GM12878 (cell line): Measurements from ENCODE around the gene SORL1. TPM values are rescaled to one million over a fixed set of nuclear protein-coding genes. Genes with fewer than 3 reads are reported as not detected.

ENCODE experiments used
- ATAC-seq: fragments of 200-7000 bp; cut with Tn5 transposase; 3 replicates; pipeline ENCODE4 v1.9.1; 2020; ENCODE audit warnings: mild to moderate bottlenecking, moderate library complexity
- BruUV-seq: library from RNA; stranded (reverse); fragments of 400-500 nt; replicated peaks from 2 replicates; lab custom pipeline; 2021; lab: Mats Ljungman, UMichigan
- CTCF ChIA-PET: fragments of 300-600 bp; sonication (Branson Sonifier 250); formaldehyde crosslinking; extraction: SDS; loops from one replicate; lab custom pipeline; 2021; ENCODE audit warnings: inconsistent platforms; lab: Yijun Ruan, JAX
- POLR2A ChIA-PET: fragments of 350-600 bp; formaldehyde crosslinking; extraction: SDS; loops from one replicate; lab custom pipeline; 2021; ENCODE audit warnings: inconsistent platforms; lab: Charles Lee
- RAD21 ChIA-PET: fragments of 300-600 bp; sonication (Branson Sonifier 250); formaldehyde crosslinking; loops from one replicate; lab custom pipeline; 2023; ENCODE audit warnings: antibody characterized with exemption; ENCODE audit not compliant: unreplicated experiment; lab: Charles Lee
- SMC1A ChIA-PET: fragments of 300-600 bp; sonication (Branson Sonifier 250); formaldehyde crosslinking; loops from one replicate; lab custom pipeline; 2023; ENCODE audit not compliant: unreplicated experiment, uncharacterized antibody; lab: Charles Lee
- DNase-seq: peaks from one replicate; pipeline ENCODE4 v3.0.0-alpha.2; 2011; ENCODE audit warnings: low read depth, low spot score
- FAIRE-seq: peaks from 3 replicates; lab custom pipeline; 2011; peaks lifted over from hg19 to GRCh38; lab: Jason Lieb, UNC
- H2AFZ ChIP-seq: 2 replicates; pipeline ENCODE4 v1.6.0; 2011; ENCODE audit warnings: low read depth, low read length, control low read depth; ENCODE audit not compliant: control insufficient read depth
- H3K27ac ChIP-seq: 2 replicates; pipeline ENCODE4 v1.5.1; 2011; ENCODE audit warnings: control low read depth; ENCODE audit not compliant: control insufficient read depth, insufficient read depth
- H3K27me3 ChIP-seq, 2 experiments: replicated peaks in 1 of 2; 2 replicates each; pipeline versions ENCODE4 v1.6.0 to v1.6.1; 2011; ENCODE audit warnings: low read length in 1 of 2; ENCODE audit not compliant: control insufficient read depth in 2 of 2, insufficient read depth in 2 of 2
- H3K36me3 ChIP-seq, 2 experiments: 2 replicates each; pipeline ENCODE4 v1.5.1; 2011; ENCODE audit warnings: low read length in 1 of 2; ENCODE audit not compliant: control insufficient read depth in 2 of 2, insufficient read depth in 2 of 2
- H3K4me1 ChIP-seq: 2 replicates; pipeline ENCODE4 v1.6.1; 2011; ENCODE audit warnings: mild to moderate bottlenecking, low read length, moderate library complexity, mixed read lengths; ENCODE audit not compliant: control insufficient read depth, insufficient read depth
- H3K4me2 ChIP-seq: 2 replicates; pipeline ENCODE4 v1.6.0; 2011; ENCODE audit warnings: control low read depth; ENCODE audit not compliant: control insufficient read depth, insufficient read depth
- H3K4me3 ChIP-seq: fragments of 200-600 bp; sonication (generic); 2 replicates; pipeline ENCODE4 v1.5.1; 2016
- H3K79me2 ChIP-seq: 2 replicates; pipeline ENCODE4 v1.6.0; 2011; ENCODE audit warnings: low read length; ENCODE audit not compliant: control insufficient read depth, insufficient read depth
- H3K9ac ChIP-seq: 2 replicates; pipeline ENCODE4 v1.8.0; 2011; ENCODE audit warnings: low read length, control low read depth, mixed read lengths; ENCODE audit not compliant: control insufficient read depth, insufficient read depth
- H3K9me3 ChIP-seq: replicated peaks from 3 replicates; pipeline ENCODE4 v1.5.1; 2011; ENCODE audit warnings: mild to moderate bottlenecking, low read length; ENCODE audit not compliant: control insufficient read depth, insufficient read depth
- H4K20me1 ChIP-seq: 2 replicates; pipeline ENCODE4 v1.6.0; 2011; ENCODE audit not compliant: control insufficient read depth, insufficient read depth
- CHD2 ChIP-seq: IDR thresholded peaks from 2 replicates; pipeline ENCODE4 v1.6.1; 2011; ENCODE audit warnings: low read depth, low read length, improper control_type of control experiment, borderline replicate concordance
- CREB1 ChIP-seq: IDR thresholded peaks from 2 replicates; pipeline ENCODE4 v1.6.1; 2012; ENCODE audit warnings: low read depth, mild to moderate bottlenecking, inconsistent platforms
- DPF2 ChIP-seq: fragments of 450-650 bp; IDR thresholded peaks from 2 replicates; pipeline ENCODE4 v1.6.1; 2017; ENCODE audit warnings: mild to moderate bottlenecking
- GABPA ChIP-seq: IDR thresholded peaks from 2 replicates; pipeline ENCODE4 v1.6.1; 2014; ENCODE audit warnings: antibody characterized with exemption, low read depth, mild to moderate bottlenecking, inconsistent platforms
- IKZF2 ChIP-seq, 2 experiments: fragments of 450-650 bp; IDR thresholded peaks; 2 replicates each; pipeline ENCODE4 v1.6.1; 2017; ENCODE audit warnings: mild to moderate bottlenecking in 2 of 2, moderate library complexity in 2 of 2
- PML ChIP-seq: IDR thresholded peaks from 2 replicates; pipeline ENCODE4 v1.6.1; 2012; ENCODE audit warnings: low read length, inconsistent platforms
- SREBF1 ChIP-seq: IDR thresholded peaks from 2 replicates; pipeline ENCODE4 v1.6.1; 2012; ENCODE audit warnings: mild to moderate bottlenecking, low read length
- SRF ChIP-seq, 2 experiments: IDR thresholded peaks; 2 replicates each; pipeline ENCODE4 v1.6.1; 2011; ENCODE audit warnings: low read depth in 2 of 2, low read length in 2 of 2, mild to moderate bottlenecking in 1 of 2, moderate library complexity in 1 of 2
- STAT1 ChIP-seq: fragments of 450-650 bp; conservative IDR thresholded peaks from 2 replicates; pipeline ENCODE4 v1.6.1; 2014; ENCODE audit warnings: antibody characterized with exemption, mild to moderate bottlenecking
- ZBED1 ChIP-seq: IDR thresholded peaks from 2 replicates; pipeline ENCODE4 v1.6.1; 2016; ENCODE audit warnings: borderline replicate concordance
- WGBS: methylation state at CpG from one replicate; pipeline ENCODE4 v1.1.6; 2016; ENCODE audit warnings: low lambda C conversion rate; ENCODE audit not compliant: insufficient replicate concordance, insufficient coverage; ENCODE audit errors: missing lambda C conversion rate; 5-methylcytosine and 5-hydroxymethylcytosine counted together
- in situ Hi-C: fragments of 300-500 bp; cut with MboI; formaldehyde crosslinking; loops from 9 replicates; pipeline ENCODE4 v1.14.3; 2018; ENCODE audit warnings: mixed read lengths
- intact Hi-C: fragments of 100-400 bp; cut with micrococcal nuclease; formaldehyde crosslinking; loops from one replicate; pipeline ENCODE4 v1.14.2; 2022; ENCODE audit not compliant: unreplicated experiment
- polyA plus RNA-seq, 11 experiments: library from polyadenylated mRNA; depleted of rRNA in 4 of 11; unstranded in 6 of 11; stranded (reverse) in 5 of 11; fragments of >200 nt; fragmentation: Nextera tagmentation in 4 of 11; fragmentation: Illumina TruSeq in 1 of 11; extraction: Ambion mirVana in 4 of 11; extraction: Trizol in 1 of 11; gene quantifications; 1 replicate in 1 of 11; 2 replicates in 10 of 11; pipeline versions ENCODE4 v1.2.1 to v1.2.3, GENCODE V29; 2011 to 2016; ENCODE audit warnings: inconsistent platforms in 2 of 11, missing spikeins in 2 of 11, low read depth in 1 of 11
- total RNA-seq, 4 experiments: library from RNA; depleted of rRNA in 3 of 4; stranded (reverse); fragments of >200 nt in 3 of 4; fragmentation: Illumina TruSeq in 1 of 4; extraction: Trizol in 1 of 4; gene quantifications; 2 replicates each; pipeline versions ENCODE4 v1.2.1 to v1.2.3, GENCODE V29; 2013 to 2021
- TF ChIP-seq, protein P1 (sequence below): IDR thresholded peaks from 2 replicates; pipeline ENCODE4 v1.6.1; 2012; ENCODE audit warnings: low read depth, low read length, improper control_type of control experiment
- TF ChIP-seq, protein P2 (sequence below): IDR thresholded peaks from 2 replicates; pipeline ENCODE4 v1.6.1; 2012; ENCODE audit warnings: low read depth, low read length, improper control_type of control experiment
- TF ChIP-seq, protein P3 (sequence below): fragments of 450-650 bp; formaldehyde crosslinking; IDR thresholded peaks from 2 replicates; pipeline ENCODE4 v1.5.0; 2022; ENCODE audit warnings: mild to moderate bottlenecking, missing genetic modification characterization
- TF ChIP-seq, protein P4 (sequence below), 3 experiments: IDR thresholded peaks in 2 of 3; conservative IDR thresholded peaks in 1 of 3; 2 replicates each; pipeline ENCODE4 v1.5.1; 2011; ENCODE audit warnings: low read depth in 3 of 3, low read length in 3 of 3, mild to moderate bottlenecking in 3 of 3, control low read depth in 2 of 3, moderate library complexity in 2 of 3, inconsistent platforms in 1 of 3, mixed read lengths in 1 of 3; ENCODE audit not compliant: control insufficient read depth in 2 of 3, insufficient read depth in 1 of 3; ENCODE audit errors: extremely low read depth in 1 of 3
- TF ChIP-seq, protein P5 (sequence below): fragments of 450-650 bp; conservative IDR thresholded peaks from 2 replicates; pipeline ENCODE4 v1.6.1; 2017; ENCODE audit warnings: mild to moderate bottlenecking, moderate library complexity

SORL1 gene
- total and polyA plus RNA-seq, 10 of the 15 experiments (the other 5 are each of a cell fraction or from before 2014, with no cell fraction given) = 20.2 to 107 (median 59.9) TPM

DNA sequence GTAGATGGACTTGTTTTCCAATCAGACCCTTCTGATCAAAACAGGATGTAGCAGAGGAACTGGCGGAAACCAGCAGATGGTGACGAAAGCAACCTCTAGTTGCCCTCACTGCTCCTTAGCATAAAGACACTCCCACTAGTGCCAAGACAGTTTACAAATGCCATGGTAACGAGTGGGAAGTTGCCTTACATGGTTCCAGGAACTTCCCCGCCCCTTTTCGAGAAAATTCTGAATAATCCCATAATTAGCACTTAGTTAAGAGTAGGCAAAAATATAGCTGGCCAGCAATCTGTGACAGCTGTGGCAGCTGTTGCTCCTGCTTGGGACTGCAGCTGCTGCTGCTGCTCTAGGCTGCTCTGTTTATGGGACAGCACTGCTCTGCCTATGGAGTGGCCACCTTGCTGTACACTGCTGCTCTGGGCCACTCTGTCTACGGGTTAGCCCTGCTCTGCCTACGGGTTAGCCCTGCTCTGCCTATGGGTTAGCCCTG is 33.4 kb upstream of the SORL1 start:
- ChIA-PET CTCF (interaction anchor here (0.5 to 1.9 kb wide), 11 partner anchors 9 to 173 kb away, joined by 3 to 6 read pairs (median 3); no protein-coding TSS in a partner anchor), RAD21 (interaction anchor here (0.8 to 1.5 kb wide), 5 partner anchors 26 to 99 kb away, joined by 3 to 4 read pairs (median 3); no protein-coding TSS in a partner anchor), POLR2A (interaction anchor here (0.9 to 2.4 kb wide), 10 partner anchors 9 to 49 kb away, joined by 3 to 8 read pairs (median 4); partner anchors contain the start of gene SORL1-AS1), SMC1A (interaction anchor here (0.8 to 10.5 kb wide), 10 partner anchors 9 to 82 kb away, joined by 3 to 103 read pairs (median 8); no protein-coding TSS in a partner anchor)
- in situ Hi-C loops = no loop called here
- no peaks in the 10 kb centered on the region for H3K36me3 ChIP-seq
- H3K27ac ChIP-seq = peak overlapping the region; percentile 40; the same call in 1 of the 2 replicates
- 35% methylated on average over 7 of the region's 7 CpGs for WGBS
- no peak overlapping the region for H3K9ac ChIP-seq
- FAIRE-seq (no peak), ATAC-seq (peak; percentile 10), DNase-seq (no peak)
- H3K4me2 ChIP-seq = peak overlapping the region; percentile 7; the same call in 1 of the 2 replicates
- H3K27me3 ChIP-seq = no peaks in the 10 kb centered on the region
- H3K4me1 ChIP-seq = peaks cover 56% of the 10 kb centered on the region
- no peaks in the 10 kb centered on the region for H3K9me3 ChIP-seq
- H3K79me2 ChIP-seq = no peaks in the 10 kb centered on the region
- peak overlapping the region; percentile 59 for H2AFZ ChIP-seq
- H4K20me1 ChIP-seq = no peaks in the 10 kb centered on the region
- intact Hi-C loops = loop anchor here (5.0 kb wide), 1 partner anchor 34 kb away; the partner anchor contains the start of genes SORL1 and SORL1-AS1
- no peak overlapping the region for H3K4me3 ChIP-seq
- no TSS peak for BruUV-seq
- TF ChIP-seq, protein P1, sequence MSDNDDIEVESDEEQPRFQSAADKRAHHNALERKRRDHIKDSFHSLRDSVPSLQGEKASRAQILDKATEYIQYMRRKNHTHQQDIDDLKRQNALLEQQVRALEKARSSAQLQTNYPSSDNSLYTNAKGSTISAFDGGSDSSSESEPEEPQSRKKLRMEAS = no peak
- TF ChIP-seq SRF (IDR thresholded peaks at IDR 0.05; ENCODE audit: low read depth in 2 of 2, low read length in 2 of 2) (peak; percentile 90 to 96), ZBED1 (no peak), STAT1 (no peak), DPF2 (no peak), SREBF1 (no peak), CHD2 (no peak), GABPA (peak; percentile 72), IKZF2 (IDR thresholded peaks at IDR 0.05) (no peak), CREB1 (peak; percentile 83), PML (no peak)
- TF ChIP-seq, protein P2, sequence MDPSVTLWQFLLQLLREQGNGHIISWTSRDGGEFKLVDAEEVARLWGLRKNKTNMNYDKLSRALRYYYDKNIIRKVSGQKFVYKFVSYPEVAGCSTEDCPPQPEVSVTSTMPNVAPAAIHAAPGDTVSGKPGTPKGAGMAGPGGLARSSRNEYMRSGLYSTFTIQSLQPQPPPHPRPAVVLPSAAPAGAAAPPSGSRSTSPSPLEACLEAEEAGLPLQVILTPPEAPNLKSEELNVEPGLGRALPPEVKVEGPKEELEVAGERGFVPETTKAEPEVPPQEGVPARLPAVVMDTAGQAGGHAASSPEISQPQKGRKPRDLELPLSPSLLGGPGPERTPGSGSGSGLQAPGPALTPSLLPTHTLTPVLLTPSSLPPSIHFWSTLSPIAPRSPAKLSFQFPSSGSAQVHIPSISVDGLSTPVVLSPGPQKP = peak; percentile 39; the same call in 1 of the 2 replicates
- TF ChIP-seq, protein P3, sequence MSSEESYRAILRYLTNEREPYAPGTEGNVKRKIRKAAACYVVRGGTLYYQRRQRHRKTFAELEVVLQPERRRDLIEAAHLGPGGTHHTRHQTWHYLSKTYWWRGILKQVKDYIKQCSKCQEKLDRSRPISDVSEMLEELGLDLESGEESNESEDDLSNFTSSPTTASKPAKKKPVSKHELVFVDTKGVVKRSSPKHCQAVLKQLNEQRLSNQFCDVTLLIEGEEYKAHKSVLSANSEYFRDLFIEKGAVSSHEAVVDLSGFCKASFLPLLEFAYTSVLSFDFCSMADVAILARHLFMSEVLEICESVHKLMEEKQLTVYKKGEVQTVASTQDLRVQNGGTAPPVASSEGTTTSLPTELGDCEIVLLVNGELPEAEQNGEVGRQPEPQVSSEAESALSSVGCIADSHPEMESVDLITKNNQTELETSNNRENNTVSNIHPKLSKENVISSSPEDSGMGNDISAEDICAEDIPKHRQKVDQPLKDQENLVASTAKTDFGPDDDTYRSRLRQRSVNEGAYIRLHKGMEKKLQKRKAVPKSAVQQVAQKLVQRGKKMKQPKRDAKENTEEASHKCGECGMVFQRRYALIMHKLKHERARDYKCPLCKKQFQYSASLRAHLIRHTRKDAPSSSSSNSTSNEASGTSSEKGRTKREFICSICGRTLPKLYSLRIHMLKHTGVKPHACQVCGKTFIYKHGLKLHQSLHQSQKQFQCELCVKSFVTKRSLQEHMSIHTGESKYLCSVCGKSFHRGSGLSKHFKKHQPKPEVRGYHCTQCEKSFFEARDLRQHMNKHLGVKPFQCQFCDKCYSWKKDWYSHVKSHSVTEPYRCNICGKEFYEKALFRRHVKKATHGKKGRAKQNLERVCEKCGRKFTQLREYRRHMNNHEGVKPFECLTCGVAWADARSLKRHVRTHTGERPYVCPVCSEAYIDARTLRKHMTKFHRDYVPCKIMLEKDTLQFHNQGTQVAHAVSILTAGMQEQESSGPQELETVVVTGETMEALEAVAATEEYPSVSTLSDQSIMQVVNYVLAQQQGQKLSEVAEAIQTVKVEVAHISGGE (CRISPR knock-in tag) = no peak
- TF ChIP-seq, protein P4, sequence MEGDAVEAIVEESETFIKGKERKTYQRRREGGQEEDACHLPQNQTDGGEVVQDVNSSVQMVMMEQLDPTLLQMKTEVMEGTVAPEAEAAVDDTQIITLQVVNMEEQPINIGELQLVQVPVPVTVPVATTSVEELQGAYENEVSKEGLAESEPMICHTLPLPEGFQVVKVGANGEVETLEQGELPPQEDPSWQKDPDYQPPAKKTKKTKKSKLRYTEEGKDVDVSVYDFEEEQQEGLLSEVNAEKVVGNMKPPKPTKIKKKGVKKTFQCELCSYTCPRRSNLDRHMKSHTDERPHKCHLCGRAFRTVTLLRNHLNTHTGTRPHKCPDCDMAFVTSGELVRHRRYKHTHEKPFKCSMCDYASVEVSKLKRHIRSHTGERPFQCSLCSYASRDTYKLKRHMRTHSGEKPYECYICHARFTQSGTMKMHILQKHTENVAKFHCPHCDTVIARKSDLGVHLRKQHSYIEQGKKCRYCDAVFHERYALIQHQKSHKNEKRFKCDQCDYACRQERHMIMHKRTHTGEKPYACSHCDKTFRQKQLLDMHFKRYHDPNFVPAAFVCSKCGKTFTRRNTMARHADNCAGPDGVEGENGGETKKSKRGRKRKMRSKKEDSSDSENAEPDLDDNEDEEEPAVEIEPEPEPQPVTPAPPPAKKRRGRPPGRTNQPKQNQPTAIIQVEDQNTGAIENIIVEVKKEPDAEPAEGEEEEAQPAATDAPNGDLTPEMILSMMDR (IDR thresholded peaks at IDR 0.05 in 2 of 3, conservative IDR thresholded peaks at IDR 0.05 in 1 of 3; ENCODE audit: control insufficient read depth in 2 of 3, extremely low read depth in 1 of 3, insufficient read depth in 1 of 3, low read depth in 3 of 3, low read length in 3 of 3) = no peak
- TF ChIP-seq, protein P5, sequence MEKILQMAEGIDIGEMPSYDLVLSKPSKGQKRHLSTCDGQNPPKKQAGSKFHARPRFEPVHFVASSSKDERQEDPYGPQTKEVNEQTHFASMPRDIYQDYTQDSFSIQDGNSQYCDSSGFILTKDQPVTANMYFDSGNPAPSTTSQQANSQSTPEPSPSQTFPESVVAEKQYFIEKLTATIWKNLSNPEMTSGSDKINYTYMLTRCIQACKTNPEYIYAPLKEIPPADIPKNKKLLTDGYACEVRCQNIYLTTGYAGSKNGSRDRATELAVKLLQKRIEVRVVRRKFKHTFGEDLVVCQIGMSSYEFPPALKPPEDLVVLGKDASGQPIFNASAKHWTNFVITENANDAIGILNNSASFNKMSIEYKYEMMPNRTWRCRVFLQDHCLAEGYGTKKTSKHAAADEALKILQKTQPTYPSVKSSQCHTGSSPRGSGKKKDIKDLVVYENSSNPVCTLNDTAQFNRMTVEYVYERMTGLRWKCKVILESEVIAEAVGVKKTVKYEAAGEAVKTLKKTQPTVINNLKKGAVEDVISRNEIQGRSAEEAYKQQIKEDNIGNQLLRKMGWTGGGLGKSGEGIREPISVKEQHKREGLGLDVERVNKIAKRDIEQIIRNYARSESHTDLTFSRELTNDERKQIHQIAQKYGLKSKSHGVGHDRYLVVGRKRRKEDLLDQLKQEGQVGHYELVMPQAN = no peak
